K562 (cell line): Measurements from ENCODE around the gene HRH1. TPM values are rescaled to one million over a fixed set of nuclear protein-coding genes. Genes with fewer than 3 reads are reported as not detected.

Experiments
- ATAC-seq: fragments of 200-7000 bp; cut with Tn5 transposase; 3 replicates; pipeline ENCODE4 v1.9.1; 2020; ENCODE audit warnings: moderate library complexity
- BruUV-seq: library from RNA; stranded (reverse); fragments of 400-500 nt; replicated peaks from 2 replicates; lab custom pipeline; 2021; lab: Mats Ljungman, UMichigan
- CTCF ChIA-PET: fragments of 300-600 bp; formaldehyde crosslinking; extraction: SDS; loops from one replicate; lab custom pipeline; 2021; ENCODE audit warnings: low intra/inter-chr PET ratio; lab: Yijun Ruan, JAX
- POLR2A ChIA-PET: fragments of 300-600, 350-650 bp; sonication (Branson Sonifier 250); formaldehyde crosslinking; extraction: SDS; loops from one replicate; lab custom pipeline; 2021; ENCODE audit warnings: antibody characterized with exemption, inconsistent platforms; lab: Yijun Ruan, JAX
- DNase-seq, 4 experiments: peaks; one replicate each; pipeline versions ENCODE4 v3.0.0 to v3.0.0-alpha.2; 2011 to 2018; ENCODE audit warnings: low spot score in 3 of 4, mixed read lengths in 3 of 4; ENCODE audit errors: extremely low read depth in 1 of 4
- FAIRE-seq: peaks from 2 replicates; lab custom pipeline; 2011; peaks lifted over from hg19 to GRCh38; lab: Jason Lieb, UNC
- H2AFZ ChIP-seq: 2 replicates; pipeline ENCODE4 v1.6.0; 2011; ENCODE audit warnings: low read depth, low read length, control low read depth, inconsistent platforms
- H3K27ac ChIP-seq: fragments of 200-600 bp; 3 replicates; pipeline ENCODE4 v1.8.0; 2011; ENCODE audit warnings: low read depth, mild to moderate bottlenecking, control low read depth, inconsistent platforms, low read length, moderate library complexity, mixed read lengths; ENCODE audit errors: extremely low read depth
- H3K27me3 ChIP-seq, 2 experiments: fragments of 300-600 bp in 1 of 2; 2 replicates in 1 of 2; 3 replicates in 1 of 2; pipeline versions ENCODE4 v1.6.0 to v1.8.0; 2011; ENCODE audit warnings: inconsistent platforms in 2 of 2, low read length in 2 of 2, mild to moderate bottlenecking in 1 of 2, mixed read lengths in 1 of 2, moderate library complexity in 1 of 2; ENCODE audit not compliant: control insufficient read depth in 2 of 2, insufficient read depth in 2 of 2
- H3K36me3 ChIP-seq: fragments of 300-600 bp; 3 replicates; pipeline ENCODE4 v1.8.0; 2011; ENCODE audit warnings: mild to moderate bottlenecking, low read length, inconsistent platforms; ENCODE audit not compliant: control insufficient read depth, insufficient read depth
- H3K4me1 ChIP-seq, 2 experiments: fragments of 200-600 bp in 1 of 2; replicated peaks in 1 of 2; 2 replicates in 1 of 2; 3 replicates in 1 of 2; pipeline versions ENCODE4 v1.5.1 to v1.8.0; 2011; ENCODE audit warnings: inconsistent platforms in 2 of 2, low read length in 2 of 2, mild to moderate bottlenecking in 1 of 2, mixed read lengths in 1 of 2, moderate library complexity in 1 of 2; ENCODE audit not compliant: control insufficient read depth in 2 of 2, insufficient read depth in 2 of 2
- H3K4me2 ChIP-seq: 2 replicates; pipeline ENCODE4 v1.6.1; 2011; ENCODE audit warnings: low read length, control low read depth, inconsistent platforms, mixed read lengths; ENCODE audit not compliant: insufficient read depth
- H3K4me3 ChIP-seq: fragments of 200-600 bp; sonication (generic), shearing (Covaris generic); 2 replicates; pipeline ENCODE4 v1.5.1; 2016; ENCODE audit warnings: control low read depth, inconsistent platforms
- H3K79me2 ChIP-seq: fragments of 200-600 bp; 3 replicates; pipeline ENCODE4 v1.8.0; 2011; ENCODE audit warnings: low read length, inconsistent platforms; ENCODE audit not compliant: control insufficient read depth, insufficient read depth
- H3K9ac ChIP-seq, 2 experiments: 2 replicates each; pipeline versions ENCODE4 v1.6.0 to v1.6.1; 2011; ENCODE audit warnings: low read depth in 2 of 2, low read length in 2 of 2, control low read depth in 1 of 2, inconsistent platforms in 1 of 2, mild to moderate bottlenecking in 1 of 2, mixed read lengths in 1 of 2; ENCODE audit not compliant: insufficient read depth in 1 of 2
- H3K9me1 ChIP-seq: one replicate; pipeline ENCODE4 v1.6.0; 2011; ENCODE audit warnings: inconsistent platforms, mild to moderate bottlenecking, low read length, moderate library complexity; ENCODE audit not compliant: control insufficient read depth, insufficient read depth
- H3K9me3 ChIP-seq: replicated peaks from 2 replicates; pipeline ENCODE4 v1.5.1; 2011; ENCODE audit warnings: low read depth, low read length, inconsistent platforms; ENCODE audit not compliant: control insufficient read depth, insufficient read depth
- H4K20me1 ChIP-seq: replicated peaks from 2 replicates; pipeline ENCODE4 v1.6.1; 2011; ENCODE audit warnings: low read length, inconsistent platforms, mixed read lengths; ENCODE audit not compliant: control insufficient read depth, insufficient read depth
- FOXA3 ChIP-seq, 2 experiments: fragments of 450-650 bp in 1 of 2; sonication (generic) in 1 of 2; formaldehyde crosslinking; IDR thresholded peaks in 1 of 2; conservative IDR thresholded peaks in 1 of 2; 2 replicates each; pipeline versions ENCODE4 v1.4.0 to v1.8.0; 2020 to 2022; ENCODE audit warnings: mild to moderate bottlenecking in 2 of 2, missing genetic modification reagents in 1 of 2
- HDGF ChIP-seq: fragments of 450-650 bp; IDR thresholded peaks from 2 replicates; pipeline ENCODE4 v1.6.1; 2016
- HMG20B ChIP-seq: fragments of 250-450 bp; sonication (Bioruptor Pico); IDR thresholded peaks from 2 replicates; pipeline ENCODE4 v1.5.0; 2021; ENCODE audit warnings: mild to moderate bottlenecking
- MAFK ChIP-seq: IDR thresholded peaks from 2 replicates; pipeline ENCODE4 v1.6.1; 2011; ENCODE audit warnings: low read length, improper control_type of control experiment
- PHTF2 ChIP-seq: fragments of 250-450 bp; sonication (Bioruptor Pico); IDR thresholded peaks from 2 replicates; pipeline ENCODE4 v1.5.0; 2021; ENCODE audit warnings: mild to moderate bottlenecking
- RBM15 ChIP-seq: fragments of 200-400 bp; formaldehyde crosslinking; IDR thresholded peaks from 2 replicates; pipeline ENCODE4 v1.6.1; 2018; ENCODE audit warnings: mild to moderate bottlenecking, low read length, moderate library complexity; ENCODE audit not compliant: insufficient read depth
- RNF2 ChIP-seq: sonication (generic); IDR thresholded peaks from 2 replicates; pipeline ENCODE4 v1.6.1; 2016
- SUPT5H ChIP-seq: fragments of 450-650 bp; IDR thresholded peaks from 2 replicates; pipeline ENCODE4 v1.6.1; 2016
- ZNF408 ChIP-seq: fragments of 250-450 bp; sonication (Bioruptor Pico); IDR thresholded peaks from 2 replicates; pipeline ENCODE4 v1.4.0; 2020; ENCODE audit warnings: low read depth, mild to moderate bottlenecking, moderate library complexity
- WGBS: fragments of 100-300 bp; shearing (Covaris generic); methylation state at CpG from one replicate; pipeline ENCODE4 v1.1.6; 2016; ENCODE audit warnings: low coverage, mixed read lengths; ENCODE audit not compliant: insufficient coverage; ENCODE audit errors: missing lambda C conversion rate; 5-methylcytosine and 5-hydroxymethylcytosine counted together
- in situ Hi-C: fragments of 300-500 bp; cut with MboI; formaldehyde crosslinking; loops from 4 replicates; pipeline ENCODE4 v1.15.0; 2018; ENCODE audit warnings: inconsistent platforms, mixed read lengths
- intact Hi-C: fragments of 100-400 bp; cut with micrococcal nuclease; formaldehyde crosslinking; loops from 2 replicates; pipeline ENCODE4 v1.14.2; 2022
- polyA plus RNA-seq, 8 experiments: library from polyadenylated mRNA; depleted of rRNA in 4 of 8; stranded (reverse) in 5 of 8; unstranded in 3 of 8; fragments of >200 nt; fragmentation: Nextera tagmentation in 2 of 8; fragmentation: Illumina TruSeq in 1 of 8; extraction: Ambion mirVana in 2 of 8; extraction: Trizol in 1 of 8; gene quantifications; 2 replicates each; pipeline versions ENCODE4 v1.2.1 to v1.2.3, GENCODE V29; 2011 to 2014; ENCODE audit warnings: inconsistent platforms in 1 of 8, missing spikeins in 1 of 8
- total RNA-seq, 7 experiments: library from RNA; depleted of rRNA in 6 of 7; stranded (reverse); fragments of >200 nt in 6 of 7; fragmentation: Illumina TruSeq in 2 of 7; extraction: Trizol in 2 of 7; gene quantifications; 2 replicates each; pipeline versions ENCODE4 v1.2.1 to v1.2.3, GENCODE V29; 2011 to 2021; ENCODE audit warnings: low replicate concordance in 1 of 7
- TF ChIP-seq, protein P1 (sequence below), 2 experiments: fragments of 450-650 bp in 1 of 2; IDR thresholded peaks; 2 replicates each; pipeline ENCODE4 v1.6.1; 2011 to 2017; ENCODE audit warnings: low read depth in 2 of 2, antibody characterized with exemption in 1 of 2, borderline replicate concordance in 1 of 2, low read length in 1 of 2, mild to moderate bottlenecking in 1 of 2, mixed read lengths in 1 of 2; ENCODE audit not compliant: control insufficient read depth in 1 of 2

The HRH1 gene
- total and polyA plus RNA-seq, 9 of the 15 experiments (the other 6 are each of a cell fraction or from before 2014, with no cell fraction given) = 0.03 to 0.15 (median 0.06) TPM; not detected in 1

DNA sequence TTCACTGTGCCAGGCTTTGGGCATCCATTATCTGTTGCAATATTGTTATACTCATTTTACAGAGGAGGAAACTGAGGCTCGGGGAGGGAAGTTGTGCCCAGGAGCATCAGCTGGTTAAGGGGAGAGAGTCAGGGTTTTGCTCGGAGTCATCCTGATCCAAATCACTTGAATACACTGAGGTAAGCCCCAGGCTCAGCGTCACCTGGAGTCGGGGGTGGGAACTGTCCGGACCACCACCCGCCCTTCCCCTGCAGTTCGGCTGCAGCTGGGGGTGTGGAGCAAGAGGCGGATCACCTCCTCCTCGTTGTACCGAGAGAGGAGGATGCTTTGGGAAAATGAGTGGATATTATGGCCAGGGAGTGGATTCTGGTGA, 646 bp downstream of the HRH1 start:
- H3K27me3 ChIP-seq = peaks cover 19 to 48% of the 10 kb centered on the region in 2 experiments; a peak in 4 of 5 replicates
- no peaks in the 10 kb centered on the region for H3K9me1 ChIP-seq
- intact Hi-C loops (loop anchor here (5.0 kb wide), 2 partner anchors 52 to 497 kb away; no protein-coding TSS in a partner anchor), in situ Hi-C loops (no loop called here)
- WGBS = 15% methylated on average over 10 of the region's 10 CpGs
- DNase-seq = no peak
- peaks cover 0 to 8% of the 10 kb centered on the region in 2 experiments; a peak in 1 of 5 replicates for H3K4me1 ChIP-seq
- H3K79me2 ChIP-seq = no peaks in the 10 kb centered on the region
- no peaks in the 10 kb centered on the region for H3K36me3 ChIP-seq
- no peak; the same call in 2 of the 3 replicates for ATAC-seq
- H3K27ac ChIP-seq = no peak overlapping the region
- ChIA-PET CTCF (interaction anchor here (1.2 kb wide), 1 partner anchor 497 kb away, joined by 9 read pairs; no protein-coding TSS in a partner anchor), POLR2A (interaction anchor here (0.7 to 1.0 kb wide), 4 partner anchors 21 to 218 kb away, joined by 3 to 4 read pairs (median 4); no protein-coding TSS in a partner anchor)
- FAIRE-seq = no peak
- H2AFZ ChIP-seq = no peak overlapping the region
- no peak overlapping the region for H3K4me3 ChIP-seq
- no peak for TF ChIP-seq SUPT5H
- TF ChIP-seq RBM15 = no peak
- no peak for TF ChIP-seq PHTF2 (CRISPR knock-in tag)
- TF ChIP-seq RNF2 = no peak
- TF ChIP-seq, protein P1, sequence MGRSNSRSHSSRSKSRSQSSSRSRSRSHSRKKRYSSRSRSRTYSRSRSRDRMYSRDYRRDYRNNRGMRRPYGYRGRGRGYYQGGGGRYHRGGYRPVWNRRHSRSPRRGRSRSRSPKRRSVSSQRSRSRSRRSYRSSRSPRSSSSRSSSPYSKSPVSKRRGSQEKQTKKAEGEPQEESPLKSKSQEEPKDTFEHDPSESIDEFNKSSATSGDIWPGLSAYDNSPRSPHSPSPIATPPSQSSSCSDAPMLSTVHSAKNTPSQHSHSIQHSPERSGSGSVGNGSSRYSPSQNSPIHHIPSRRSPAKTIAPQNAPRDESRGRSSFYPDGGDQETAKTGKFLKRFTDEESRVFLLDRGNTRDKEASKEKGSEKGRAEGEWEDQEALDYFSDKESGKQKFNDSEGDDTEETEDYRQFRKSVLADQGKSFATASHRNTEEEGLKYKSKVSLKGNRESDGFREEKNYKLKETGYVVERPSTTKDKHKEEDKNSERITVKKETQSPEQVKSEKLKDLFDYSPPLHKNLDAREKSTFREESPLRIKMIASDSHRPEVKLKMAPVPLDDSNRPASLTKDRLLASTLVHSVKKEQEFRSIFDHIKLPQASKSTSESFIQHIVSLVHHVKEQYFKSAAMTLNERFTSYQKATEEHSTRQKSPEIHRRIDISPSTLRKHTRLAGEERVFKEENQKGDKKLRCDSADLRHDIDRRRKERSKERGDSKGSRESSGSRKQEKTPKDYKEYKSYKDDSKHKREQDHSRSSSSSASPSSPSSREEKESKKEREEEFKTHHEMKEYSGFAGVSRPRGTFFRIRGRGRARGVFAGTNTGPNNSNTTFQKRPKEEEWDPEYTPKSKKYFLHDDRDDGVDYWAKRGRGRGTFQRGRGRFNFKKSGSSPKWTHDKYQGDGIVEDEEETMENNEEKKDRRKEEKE (IDR thresholded peaks at IDR 0.05; ENCODE audit: borderline replicate concordance in 1 of 2, control insufficient read depth in 1 of 2, low read depth in 2 of 2, low read length in 1 of 2) = no peak
- TF ChIP-seq MAFK = no peak
- TF ChIP-seq FOXA3 (CRISPR knock-in tag; conservative IDR thresholded peaks at IDR 0.05 in 1 of 2, IDR thresholded peaks at IDR 0.05 in 1 of 2) = no peak
- no peak for TF ChIP-seq HDGF
- TF ChIP-seq ZNF408 (CRISPR knock-in tag) = no peak
- no peak for TF ChIP-seq HMG20B (CRISPR knock-in tag)
- no peak overlapping the region for H3K9ac ChIP-seq
- peaks cover 5% of the 10 kb centered on the region for H4K20me1 ChIP-seq
- no TSS peak for BruUV-seq
- no peak overlapping the region for H3K4me2 ChIP-seq
- H3K9me3 ChIP-seq = no peaks in the 10 kb centered on the region
